ENCODE measurements around the gene LIAS.
"Not testable (repeated sequence)": the region's sequence is repeated elsewhere in the genome, so short reads cannot be mapped to it uniquely, and the experiment has no call there.

The LIAS gene

DNA sequence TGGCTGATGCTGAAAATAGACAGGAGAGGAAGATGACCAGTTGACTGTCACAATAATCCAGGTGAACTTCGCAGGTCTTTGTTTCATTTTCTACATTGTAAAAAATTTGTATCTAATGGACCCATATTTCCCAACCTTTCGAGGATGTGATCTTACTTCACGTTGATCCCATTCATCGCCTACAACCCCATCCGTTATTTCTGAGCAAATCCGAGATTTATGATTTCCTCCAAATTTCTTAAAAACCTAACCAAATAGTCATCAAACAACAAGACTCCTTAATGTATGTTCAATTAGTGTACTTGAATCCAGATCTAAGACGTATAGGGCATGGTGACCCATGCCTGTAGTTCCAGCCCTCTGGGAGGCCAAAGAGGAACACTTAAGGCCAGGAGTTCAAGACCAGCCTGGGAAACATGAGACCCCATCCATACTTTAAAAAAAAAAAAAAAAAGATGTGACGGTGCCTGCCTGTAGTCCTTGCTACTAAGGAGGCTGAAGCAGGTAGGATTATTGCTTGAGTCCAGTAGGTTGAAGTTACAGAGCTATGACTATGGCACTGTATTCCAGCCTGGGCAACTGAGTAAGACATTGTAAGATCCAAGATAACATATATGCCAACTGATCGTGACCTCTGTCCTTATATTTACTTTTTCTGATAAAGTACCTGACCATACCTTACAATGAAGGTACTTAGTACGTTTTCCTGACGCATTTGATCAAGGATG is 5.8 kb upstream of the LIAS start:
- no peak for DNase-seq (ENCODE audit: low read depth)

DNA sequence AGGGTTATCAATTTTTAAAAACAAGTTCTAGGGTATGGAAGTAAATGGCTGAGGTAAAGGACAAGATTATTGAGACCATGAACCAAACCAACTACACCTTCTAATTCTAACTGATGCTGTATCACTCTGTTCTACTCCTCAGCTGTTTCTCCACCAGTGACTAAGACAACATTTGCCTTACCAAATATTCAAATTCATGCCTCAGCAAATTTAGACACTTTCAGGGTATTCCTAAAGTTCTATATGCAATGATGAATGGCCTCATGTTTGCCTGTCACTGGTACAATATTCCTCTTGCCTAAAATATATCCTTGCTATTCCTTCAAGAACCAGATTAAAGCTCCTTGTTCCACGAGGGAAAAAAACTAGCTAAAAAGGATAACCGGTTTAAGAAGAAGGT is 5.1 kb upstream of the LIAS start:
- DNase-seq (ENCODE audit: low read depth), result no peak

DNA sequence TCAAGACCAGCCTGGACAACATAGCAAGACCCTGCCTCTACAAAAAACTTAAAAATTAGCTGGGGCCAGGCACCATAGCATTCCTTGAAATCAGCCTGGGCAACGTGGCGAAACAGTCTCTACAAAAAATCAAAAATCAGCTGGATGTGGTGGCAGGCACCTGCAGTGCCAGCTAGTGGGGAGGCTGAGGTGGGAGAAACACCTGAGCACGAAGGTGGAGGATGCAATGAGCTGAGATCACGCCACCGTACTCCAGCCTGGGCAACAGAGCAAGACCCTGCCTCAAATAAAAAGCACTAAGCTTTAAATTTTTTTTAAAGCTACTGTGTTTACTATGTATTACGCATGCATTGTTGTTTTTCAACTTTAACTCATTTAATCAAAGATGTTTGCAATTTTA is 3.4 kb upstream of the LIAS start:
- no peak for DNase-seq (ENCODE audit: low read depth)

- no peak for DNase-seq (ENCODE audit: low read depth)
These were observed 1.7 kb upstream of the LIAS start for GRCh38 chr4:39456946-39457763.

- DNase-seq (ENCODE audit: low read depth), result not testable (repeated sequence)
These were observed 723 bp upstream of the LIAS start for GRCh38 chr4:39458161-39458504.

DNA sequence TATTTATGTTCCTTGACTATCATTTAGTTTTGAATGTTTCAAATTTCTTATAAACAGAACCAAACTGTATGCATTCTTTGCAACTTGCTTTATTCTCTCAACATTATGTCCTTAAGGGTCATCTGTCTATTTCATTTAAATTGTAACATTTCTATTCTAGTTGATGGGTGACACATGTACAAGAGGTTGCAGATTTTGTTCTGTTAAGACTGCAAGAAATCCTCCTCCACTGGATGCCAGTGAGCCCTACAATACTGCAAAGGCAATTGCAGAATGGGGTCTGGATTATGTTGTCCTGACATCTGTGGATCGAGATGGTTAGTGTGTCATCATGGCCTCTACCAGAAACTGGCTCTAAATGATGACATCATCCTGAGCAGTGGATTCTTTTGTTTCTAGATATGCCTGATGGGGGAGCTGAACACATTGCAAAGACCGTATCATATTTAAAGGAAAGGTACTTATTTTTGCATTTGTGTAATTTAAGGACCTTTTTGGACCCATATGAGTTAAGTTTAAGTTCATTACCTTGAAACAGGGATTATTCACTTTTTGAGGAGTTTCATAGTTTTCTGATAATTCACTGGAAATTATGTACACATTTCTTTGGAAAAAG is 6.1 kb downstream of the LIAS start:
- no peak for DNase-seq (ENCODE audit: low read depth)

DNA sequence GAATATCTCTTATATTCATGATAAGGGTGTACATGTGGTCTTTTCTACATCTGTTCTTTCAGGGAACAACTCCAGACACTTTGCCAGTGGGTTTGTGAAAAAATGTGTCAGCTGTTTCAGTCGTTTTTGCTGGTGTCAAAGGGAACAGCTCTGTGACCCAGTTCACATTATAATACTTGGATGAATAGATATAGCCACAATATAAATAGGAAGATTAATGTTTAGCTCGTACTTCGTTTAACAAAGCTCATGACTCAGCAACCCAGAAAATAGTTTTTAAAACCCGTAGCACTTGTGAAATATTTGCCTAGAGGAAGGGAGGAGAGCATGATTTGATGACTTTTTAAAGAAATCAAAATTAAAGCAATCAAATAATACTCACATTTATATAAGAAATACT is 7.9 kb downstream of the LIAS start:
- DNase-seq (ENCODE audit: low read depth), result no peak

- no peak for DNase-seq (ENCODE audit: low read depth)
These were observed 8.6 kb downstream of the LIAS start for GRCh38 chr4:39467464-39467863.

- no peak for DNase-seq (ENCODE audit: low read depth)
These were observed 10.7 kb downstream of the LIAS start for GRCh38 chr4:39469429-39470077.

DNA sequence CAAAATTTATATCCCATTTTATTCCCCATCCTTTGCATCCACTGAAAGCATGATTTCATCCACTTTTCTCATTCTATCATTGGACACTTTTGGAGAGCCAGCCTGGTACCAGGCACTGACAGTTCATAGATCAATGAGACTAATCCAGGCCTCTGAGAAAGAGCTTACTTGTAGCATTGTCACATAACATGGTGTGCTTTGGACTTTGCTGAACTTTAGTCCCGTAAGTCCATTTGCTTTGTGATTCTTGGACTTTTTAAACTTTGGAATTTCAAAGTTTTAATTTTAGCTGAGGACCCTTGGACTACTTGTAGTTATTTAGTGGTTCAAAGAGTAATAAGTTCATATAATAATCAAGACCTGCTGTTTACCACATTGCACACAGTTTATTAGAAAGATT is 11.5 kb downstream of the LIAS start:
- no peak for DNase-seq (ENCODE audit: low read depth)

GRCh38 chr4:39472396-39472795 is 13.5 kb downstream of the LIAS start:
- no peak for DNase-seq (ENCODE audit: low read depth)

DNA sequence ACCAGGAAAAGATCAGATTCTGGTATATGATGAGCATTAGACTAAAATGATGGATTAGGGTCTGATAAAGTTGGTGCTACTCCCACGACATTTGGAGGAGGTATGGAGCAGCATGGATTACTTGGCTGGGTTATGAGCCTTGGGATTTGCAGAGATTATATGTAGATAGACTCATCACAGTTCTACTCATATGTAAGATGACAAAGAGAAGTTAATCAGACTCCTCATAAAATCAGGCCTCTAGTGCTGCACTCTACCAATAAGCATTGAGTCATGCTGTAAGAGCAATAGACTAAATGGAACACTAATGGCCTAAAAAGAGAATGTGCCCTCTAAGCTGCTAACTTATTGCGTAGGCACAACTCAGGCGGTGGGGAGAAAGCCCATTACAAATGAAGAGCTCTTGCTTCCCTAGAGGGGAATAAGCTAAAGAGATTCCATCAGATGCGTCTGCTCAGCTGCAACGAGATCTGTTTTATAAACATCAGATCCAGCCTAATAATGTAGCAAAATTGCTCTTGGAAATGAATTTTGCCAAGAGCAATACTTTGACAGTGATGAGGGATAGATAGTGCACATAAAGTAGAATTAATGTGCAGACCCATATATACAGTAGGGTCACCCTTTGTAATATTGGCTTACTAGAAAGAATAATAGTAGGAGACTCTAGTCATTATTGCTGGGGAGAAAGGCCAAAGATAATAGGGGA is 17.5 kb downstream of the LIAS start:
- no peak for DNase-seq (ENCODE audit: low read depth)

DNA sequence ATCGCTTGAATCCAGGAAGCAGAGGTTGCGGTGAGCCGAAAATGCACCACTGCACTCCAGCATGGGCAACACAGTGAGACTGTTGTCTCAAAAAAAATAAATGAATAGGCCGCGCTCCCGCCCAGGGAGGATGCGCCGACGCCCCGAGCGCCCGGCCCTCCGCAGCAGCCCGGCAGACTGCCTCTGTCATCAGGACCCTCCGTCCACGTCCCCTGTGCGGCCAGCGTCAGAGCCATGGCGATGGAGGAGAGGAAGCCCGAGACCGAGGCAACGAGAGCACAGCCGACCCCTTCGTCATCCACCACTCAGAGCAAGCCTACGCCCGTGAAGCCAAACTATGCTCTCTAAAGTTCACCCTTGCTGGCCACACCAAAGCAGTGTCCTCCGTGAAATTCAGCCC is 21.4 kb downstream of the LIAS start:
- no peak for DNase-seq (ENCODE audit: low read depth)

DNA sequence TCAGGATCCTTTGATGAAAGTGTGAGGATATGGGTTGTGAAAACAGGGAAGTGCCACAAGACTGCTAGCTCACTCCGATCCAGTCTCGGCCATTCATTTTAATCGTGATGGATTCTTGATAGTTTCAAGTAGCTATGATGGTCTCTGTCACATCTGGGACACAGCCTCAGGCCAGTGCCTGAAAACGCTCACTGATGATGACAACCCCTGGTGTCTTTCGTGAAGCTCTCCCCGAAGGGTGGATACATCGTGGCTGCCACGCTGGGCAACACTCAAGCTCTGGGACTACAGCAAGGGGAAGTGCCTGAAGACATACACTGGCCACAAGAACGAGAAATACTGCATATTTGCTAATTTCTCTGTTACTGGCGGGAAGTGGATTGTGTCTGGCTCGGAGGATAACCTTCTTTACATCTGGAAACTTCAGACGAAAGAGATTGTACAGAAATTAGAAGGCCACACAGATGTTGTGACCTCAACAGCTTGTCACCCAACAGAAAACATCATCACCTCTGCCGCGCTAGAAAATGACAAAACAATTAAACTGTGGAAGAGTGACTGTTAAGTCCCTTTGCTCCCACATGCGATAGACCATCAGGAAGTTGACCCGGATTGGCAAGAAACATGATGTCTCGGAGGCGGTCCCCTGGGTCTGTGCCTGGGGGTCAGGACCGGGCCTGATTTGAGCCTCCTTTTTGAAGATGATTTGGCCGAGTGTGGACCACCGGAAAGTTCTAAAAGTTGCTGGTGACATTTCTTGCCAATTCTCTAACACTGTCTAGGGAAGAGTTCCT is 22.2 kb downstream of the LIAS start:
- no peak for DNase-seq (ENCODE audit: low read depth)

DNA sequence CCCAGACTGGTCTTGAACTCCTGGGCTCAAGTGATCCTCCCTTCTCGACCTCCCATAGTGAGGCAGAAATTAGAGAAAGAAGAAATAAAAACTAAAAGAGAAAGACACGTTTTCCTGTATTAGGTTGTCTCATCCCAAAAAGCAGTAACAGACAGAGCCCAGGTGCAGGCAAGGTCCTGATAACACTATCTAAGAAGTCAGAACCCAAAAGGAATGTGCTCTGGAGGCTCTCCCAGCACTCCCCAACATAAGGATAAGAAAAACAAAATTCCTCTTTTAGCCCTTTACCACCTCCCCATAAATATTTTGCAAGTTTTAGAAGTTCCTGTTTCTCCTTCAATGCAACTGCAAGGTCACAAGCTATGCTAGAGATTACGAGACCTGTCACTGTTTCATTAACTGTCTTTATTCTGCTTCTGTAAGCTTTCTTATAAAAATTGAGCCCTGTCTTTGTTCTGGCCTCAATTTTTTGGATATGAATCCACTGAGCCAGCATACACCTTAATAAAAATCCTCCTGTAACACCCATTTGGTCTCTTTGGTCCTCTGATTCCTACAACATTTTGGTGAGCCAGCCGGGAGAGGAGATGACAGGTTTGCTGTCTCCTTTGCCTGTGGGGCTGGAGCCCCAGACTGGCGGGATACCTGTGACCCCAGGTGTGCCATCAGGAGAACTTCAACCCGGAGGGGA is 25.9 kb downstream of the LIAS start:
- DNase-seq (ENCODE audit: low read depth), result no peak

DNA sequence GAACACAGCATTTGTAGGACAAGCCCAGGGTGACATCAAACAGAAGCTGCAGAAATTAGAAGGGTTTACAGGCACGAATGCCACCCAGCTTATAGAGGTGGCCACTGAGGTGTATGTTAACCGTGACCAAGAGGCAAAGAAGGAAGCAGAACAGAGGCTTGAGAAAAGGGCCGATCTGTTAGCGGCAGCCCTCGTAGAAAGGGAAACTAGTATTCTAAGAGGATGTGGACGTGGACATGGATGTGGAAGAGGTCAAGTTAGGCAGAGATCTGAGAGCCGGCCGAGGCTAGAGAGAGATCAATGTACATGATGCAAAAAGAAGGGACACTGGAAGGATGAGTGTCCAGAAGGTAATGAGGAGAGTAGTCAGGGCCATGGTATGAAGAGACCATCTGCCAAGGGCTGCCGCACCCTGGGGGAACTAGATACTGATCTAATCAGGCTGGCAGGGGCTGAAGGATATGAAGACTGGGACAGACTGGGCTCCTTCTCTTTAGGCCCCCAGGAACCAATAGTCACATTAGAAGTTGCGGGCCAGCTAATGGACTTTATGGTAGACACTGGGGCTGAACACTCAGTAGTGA is 27.5 kb downstream of the LIAS start:
- no peak for DNase-seq (ENCODE audit: low read depth)

- DNase-seq (ENCODE audit: low read depth), result no peak
These were observed 31.5 kb downstream of the LIAS start for GRCh38 chr4:39490322-39490721.

DNA sequence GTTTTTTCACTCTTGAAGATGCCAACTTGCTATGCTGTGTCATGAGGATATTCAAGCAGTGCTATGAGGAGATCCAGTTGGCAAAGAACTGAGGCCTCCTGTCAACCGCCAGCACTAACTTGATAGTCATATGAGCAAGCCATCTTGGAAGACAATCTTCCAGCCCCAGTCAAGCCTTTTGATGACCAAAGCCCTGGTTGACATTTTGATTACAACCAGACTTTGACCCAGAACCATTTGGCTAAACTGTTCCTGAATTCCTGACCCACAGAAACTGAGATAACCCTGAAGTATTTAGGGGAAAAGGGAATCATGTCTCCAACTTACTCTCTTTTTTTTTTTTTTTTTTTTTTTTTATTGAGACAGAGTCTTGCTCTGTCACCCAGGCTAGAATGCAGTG is 35.5 kb downstream of the LIAS start:
- DNase-seq (ENCODE audit: low read depth), result no peak

DNA sequence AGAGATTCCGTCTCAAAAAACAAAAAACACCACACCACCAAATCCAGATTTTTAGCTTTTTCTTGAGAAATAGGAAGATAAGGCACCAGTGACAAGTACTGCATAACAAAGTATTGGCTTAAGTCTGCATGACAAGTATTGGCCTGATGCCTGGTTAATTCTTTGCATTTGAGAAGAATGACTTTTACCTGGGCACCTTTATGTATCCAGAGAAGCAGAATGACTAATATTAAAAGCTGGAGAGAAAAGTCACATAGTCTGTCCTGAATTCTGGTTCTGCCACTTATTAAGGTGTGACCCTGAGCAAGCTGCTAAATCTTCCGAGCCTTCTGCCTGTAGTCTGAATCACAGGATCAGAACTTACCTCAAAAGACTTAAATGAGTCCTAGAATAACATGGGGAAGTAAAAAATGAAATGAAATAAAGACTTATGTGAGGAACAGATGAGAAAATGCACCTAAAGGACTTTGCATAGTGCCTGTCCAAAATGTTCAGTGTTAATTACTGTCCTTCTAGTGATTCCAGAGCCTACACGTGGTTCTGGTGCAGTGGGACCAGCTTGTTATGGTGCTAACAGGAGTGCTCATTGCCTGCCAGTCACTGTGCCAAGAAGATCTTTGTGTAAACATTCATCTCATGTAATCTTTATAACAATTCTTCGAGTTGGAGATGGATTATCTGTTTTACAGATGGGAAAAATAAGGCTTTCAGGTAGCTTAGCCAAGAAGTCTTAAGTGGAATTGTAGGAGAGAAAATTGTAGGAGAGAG is 36.8 kb downstream of the LIAS start:
- no peak for DNase-seq (ENCODE audit: low read depth)

Measured in stimulated activated CD8-positive, alpha-beta memory T cell treated with anti-CD3 and anti-CD28 coated beads, Interleukin-4, amount 100 ng/mL, for 24 hours (primary cell).